Measurements from ENCODE around the gene MYBPH.

Gene MYBPH

DNA sequence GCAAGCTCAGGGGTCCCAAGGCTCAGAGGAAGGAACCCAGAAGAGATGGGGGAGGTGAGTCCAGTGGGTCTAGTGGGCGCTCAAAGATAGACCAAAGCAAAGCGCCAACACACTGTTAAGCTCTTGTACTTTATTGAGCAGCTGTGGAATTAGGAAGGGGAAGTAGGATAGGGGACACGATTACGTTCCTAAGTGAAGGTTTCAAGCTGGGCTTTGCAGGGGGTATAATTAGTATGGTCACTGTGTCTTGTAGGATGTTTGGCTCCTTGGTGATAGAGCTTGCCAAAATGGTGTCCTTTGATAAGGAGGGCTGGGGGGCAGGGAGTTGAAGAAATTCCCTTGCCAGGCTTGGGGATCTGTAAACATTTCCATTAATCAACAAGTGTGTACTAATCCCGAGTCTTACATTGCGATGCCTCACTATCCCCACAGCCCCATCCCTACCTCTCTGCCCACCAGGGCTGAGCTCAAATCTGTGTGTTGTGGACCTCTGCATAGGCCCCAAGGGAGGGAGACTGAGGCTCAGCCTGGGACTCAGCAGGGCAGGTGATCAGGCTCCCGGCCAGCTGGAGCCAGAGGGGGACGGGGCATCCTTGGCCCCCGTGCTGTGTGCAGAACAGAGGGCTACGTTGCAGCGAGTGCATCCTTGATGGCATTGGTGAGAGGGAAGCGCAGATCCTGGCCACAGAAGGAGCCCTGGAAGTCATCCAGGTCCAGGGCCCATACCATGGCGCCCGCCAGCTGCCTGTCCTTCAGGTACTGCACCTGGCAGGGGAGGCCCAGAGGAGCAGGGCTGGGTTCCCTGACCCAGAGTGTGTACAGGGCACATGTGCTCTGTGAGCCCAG lies 3.4 kb upstream of the MYBPH start:
- DNase-seq (ENCODE audit: low spot score) = no peak

DNA sequence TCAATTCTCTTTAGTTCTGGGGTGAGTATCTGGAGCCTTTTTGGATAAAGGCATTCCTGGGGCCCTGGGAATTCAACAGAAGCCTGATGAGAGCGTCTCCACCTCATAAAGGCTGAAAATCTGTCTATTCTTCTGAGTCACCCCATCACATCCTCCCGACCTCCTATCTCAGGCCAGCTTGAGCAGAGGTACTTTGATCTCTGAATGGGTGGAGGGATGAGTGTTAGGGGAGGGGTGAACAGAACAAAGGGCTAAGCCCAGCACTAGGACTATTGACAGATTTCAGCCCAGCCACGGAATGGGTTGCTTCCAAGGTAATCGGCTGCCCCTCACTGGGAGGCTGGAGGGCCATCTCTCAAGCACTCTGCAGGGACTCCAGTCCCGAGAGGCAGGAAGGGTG lies 2.5 kb upstream of the MYBPH start:
- no peak for DNase-seq (ENCODE audit: low spot score)

- DNase-seq (ENCODE audit: low spot score) = no peak
Measured at GRCh38 chr1:203177470-203178039, 1.9 kb upstream of the MYBPH start.

- no peak for DNase-seq (ENCODE audit: low spot score)
Measured at GRCh38 chr1:203177036-203177405, 1.4 kb upstream of the MYBPH start.

- no peak for DNase-seq (ENCODE audit: low spot score)
Measured at GRCh38 chr1:203176273-203177035, 828 bp upstream of the MYBPH start.

DNA sequence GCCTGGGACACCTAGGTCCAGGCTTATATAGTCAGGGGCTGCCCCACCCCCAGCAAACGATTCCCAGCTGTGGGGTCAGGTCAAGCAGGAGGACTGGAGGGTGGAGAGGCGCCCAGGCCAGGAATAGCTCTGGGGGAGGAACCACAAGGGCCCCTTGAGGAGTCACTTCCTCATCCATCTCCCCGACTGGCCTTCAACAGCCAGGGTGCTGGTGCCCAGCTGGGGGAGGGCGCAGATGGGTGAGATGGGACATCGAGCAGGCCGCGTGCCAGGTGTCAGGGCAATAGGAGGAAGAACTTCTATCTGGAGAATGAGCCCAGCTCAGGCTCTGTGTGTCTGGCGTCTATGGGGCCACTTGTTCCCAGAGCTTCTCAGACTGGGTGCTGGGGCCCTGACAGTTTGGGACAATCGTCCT lies 208 bp upstream of the MYBPH start:
- no peak for DNase-seq (ENCODE audit: low spot score)

- no peak for DNase-seq (ENCODE audit: low spot score)
Measured at GRCh38 chr1:203174324-203174985, 1.2 kb downstream of the MYBPH start.

DNA sequence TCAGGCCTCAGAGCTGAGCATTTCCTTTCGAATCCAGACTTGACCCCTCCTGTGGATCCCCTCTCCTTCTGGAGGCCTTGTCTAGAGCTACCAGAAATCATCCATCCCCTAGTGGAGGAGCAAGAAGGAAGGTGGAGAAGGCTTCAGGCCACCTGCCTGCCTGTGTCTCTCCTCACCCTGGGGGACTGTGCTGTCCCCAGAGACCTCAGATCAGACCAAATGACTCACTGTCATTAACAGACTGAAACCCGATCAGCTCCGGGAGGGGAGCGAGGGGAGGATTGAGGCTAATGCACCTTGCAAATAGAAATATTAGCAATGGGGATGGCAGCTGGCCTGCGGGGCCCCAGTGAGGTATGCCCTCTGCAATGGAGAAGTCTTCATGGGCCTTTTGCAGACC lies 2.1 kb downstream of the MYBPH start:
- no peak for DNase-seq (ENCODE audit: low spot score)

DNA sequence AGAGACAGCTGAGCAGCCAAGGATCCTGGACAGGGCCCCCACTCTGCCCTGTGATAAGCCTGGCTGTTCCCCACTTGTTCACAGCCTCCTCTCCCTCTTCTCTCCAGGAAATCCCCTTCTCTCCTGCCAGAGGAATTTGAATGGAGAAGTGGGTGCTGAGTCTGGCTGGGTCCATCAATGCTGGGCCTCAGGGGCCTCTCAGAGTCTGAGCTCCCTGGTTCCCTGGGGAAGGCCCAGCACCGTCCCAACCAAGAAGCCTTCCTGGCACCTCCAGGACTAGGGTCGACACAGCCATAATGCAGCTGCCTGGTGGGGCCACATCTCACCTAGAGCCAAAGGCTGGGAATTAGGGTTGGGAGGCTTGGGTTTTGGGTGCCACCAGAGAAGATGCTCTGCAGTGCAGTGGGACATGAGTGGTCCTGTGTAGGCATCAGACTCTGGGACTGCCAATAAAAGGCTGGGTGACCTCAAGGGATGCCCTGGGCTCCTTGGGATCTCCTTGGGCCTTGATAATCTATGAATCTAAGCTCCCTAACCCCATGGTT lies 2.5 kb downstream of the MYBPH start:
- no peak for DNase-seq (ENCODE audit: low spot score)

- peak; percentile 66 for DNase-seq (ENCODE audit: low spot score)
Measured at GRCh38 chr1:203172184-203173010, 3.2 kb downstream of the MYBPH start.

GRCh38 chr1:203171341-203172183 lies 4.1 kb downstream of the MYBPH start:
- DNase-seq (ENCODE audit: low spot score) = no peak

DNA sequence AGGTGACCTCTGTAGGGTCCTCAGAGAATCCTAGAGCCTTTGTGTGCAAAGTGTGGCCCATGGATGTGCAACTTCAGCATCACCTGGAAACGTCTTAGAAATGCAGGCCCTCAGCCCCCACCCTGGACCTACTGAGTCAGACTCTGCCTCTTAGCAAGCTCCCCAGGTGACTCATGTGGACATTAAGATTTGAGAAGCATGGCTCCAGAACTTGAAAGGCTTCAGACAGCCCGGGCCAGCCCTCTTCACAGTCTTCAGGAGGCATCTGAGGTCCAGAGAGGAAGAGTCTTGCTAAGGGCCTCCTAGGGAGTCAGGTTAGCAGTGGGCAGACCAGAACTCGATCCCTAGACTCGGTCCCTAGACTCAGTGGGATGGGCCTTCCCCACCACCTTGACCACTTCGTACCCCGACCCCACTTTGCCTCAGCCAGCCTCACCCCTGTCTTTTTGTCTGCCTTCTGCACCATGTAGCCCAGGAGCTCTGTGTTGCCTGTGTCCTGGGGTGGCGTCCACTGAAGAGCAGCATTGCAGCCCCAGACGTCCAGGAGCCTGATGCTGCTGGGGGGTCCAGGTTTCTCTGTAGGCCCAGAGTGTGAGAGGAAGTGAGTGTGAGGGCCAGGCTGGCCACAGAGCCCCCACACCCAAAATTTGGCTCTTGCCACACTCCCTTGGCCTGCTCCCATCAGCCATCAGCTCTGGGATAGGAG lies 4.8 kb downstream of the MYBPH start:
- DNase-seq (ENCODE audit: low spot score) = no peak

DNA sequence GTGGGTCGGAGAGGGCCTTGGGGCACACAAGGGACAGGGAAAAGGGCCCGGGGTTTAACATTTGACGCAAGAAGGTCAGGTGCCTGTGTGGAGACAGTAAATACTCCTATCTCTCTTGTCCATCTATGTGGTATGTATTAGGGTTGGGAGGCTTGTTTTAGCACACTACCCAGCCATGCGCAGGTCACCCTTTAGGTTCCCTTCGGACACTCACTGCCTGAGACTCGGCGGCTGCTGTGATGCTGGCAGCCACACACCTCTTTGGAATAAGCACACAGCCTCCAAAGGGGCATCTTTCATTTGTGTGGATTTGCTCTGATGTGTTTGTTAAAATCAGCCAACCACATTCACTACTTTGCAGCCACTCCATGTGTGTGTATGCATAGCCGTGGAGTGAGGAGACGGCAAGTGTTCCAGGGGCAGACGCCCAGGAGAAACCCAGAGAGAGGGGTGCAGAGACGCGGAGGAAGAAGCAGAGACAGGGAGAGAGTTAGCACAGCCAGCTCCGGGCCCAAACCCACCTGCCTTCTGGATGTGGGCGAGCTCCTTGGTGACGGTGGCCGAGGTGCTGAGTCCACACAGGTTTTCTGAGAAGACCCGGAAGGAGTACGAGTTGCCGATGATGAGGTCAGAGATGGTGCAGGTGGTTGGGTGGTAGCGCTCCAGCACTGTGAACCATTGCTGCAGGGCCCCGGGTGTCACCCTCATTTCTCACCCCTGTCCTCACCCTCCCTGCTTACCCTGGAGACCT lies 5.7 kb downstream of the MYBPH start:
- no peak for DNase-seq (ENCODE audit: low spot score)

DNA sequence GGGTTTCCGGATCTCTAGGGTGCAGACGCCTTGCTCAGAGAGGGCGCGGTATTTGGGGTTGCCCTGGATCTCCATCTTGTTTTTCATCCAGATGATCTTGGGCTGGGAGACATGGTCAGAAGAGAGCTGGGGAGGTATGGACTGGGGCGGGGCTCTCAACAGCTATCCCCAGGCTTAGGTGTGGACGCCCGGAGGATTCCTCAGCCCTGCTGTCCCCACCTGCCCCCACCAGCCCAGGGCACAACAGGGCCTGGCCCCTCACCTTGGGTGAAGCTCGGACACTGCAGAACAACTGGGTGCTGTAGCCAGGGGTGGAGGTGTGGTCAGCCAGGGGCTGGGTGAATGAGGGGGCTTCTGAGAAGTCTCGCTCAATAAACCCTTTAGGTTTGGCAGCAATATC lies 6.6 kb downstream of the MYBPH start:
- DNase-seq (ENCODE audit: low spot score) = no peak

- DNase-seq (ENCODE audit: low spot score) = no peak
Measured at GRCh38 chr1:203168256-203168786, 7.3 kb downstream of the MYBPH start.

DNA sequence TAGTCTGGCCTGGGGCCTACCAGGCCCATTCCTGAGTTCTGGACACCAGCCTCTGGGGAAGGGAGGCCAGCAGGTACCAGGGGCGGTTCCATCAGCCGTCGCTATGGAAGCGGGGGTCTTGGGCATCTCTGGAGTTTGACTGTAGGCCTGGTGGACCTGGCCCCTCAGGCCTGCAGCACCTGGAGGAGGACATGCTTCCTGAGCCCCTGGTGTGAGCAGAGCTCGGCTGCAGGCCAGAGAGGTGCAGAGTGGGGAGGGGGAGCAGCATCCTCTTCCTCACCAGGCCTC lies 7.8 kb downstream of the MYBPH start:
- DNase-seq (ENCODE audit: low spot score) = no peak

GRCh38 chr1:203167026-203167912 lies 8.4 kb downstream of the MYBPH start:
- DNase-seq (ENCODE audit: low spot score) = no peak
